Gastroesophageal sphincter (tissue), 4 donors: ENCODE results near the gene RPTOR. TPM values are rescaled to one million over a fixed set of nuclear protein-coding genes. Genes with fewer than 3 reads are reported as not detected.

Source experiments
- ATAC-seq: fragments of 150-250 bp; one replicate; pipeline ENCODE4 v1.9.1; 2016; ENCODE audit warnings: mild to moderate bottlenecking, moderate library complexity
- H3K27ac ChIP-seq, 4 donors: fragments of 200-600 bp; sonication (generic) in 3 of 4; 1 replicate in 3 of 4; 2 replicates in 1 of 4; pipeline ENCODE4 v1.5.1; 2016 to 2019
- H3K27me3 ChIP-seq: fragments of 200-600 bp; sonication (generic); one replicate; pipeline ENCODE4 v1.5.1; 2019
- H3K36me3 ChIP-seq, 2 donors: fragments of 200-600 bp; sonication (generic); one replicate each; pipeline ENCODE4 v1.5.1; 2019; ENCODE audit warnings: control low read depth in 1 of 2
- H3K4me1 ChIP-seq, 3 donors: fragments of 200-600 bp; sonication (generic); 1 replicate in 2 of 3; 2 replicates in 1 of 3; pipeline ENCODE4 v1.5.1; 2016 to 2019; ENCODE audit warnings: control low read depth in 2 of 3
- H3K4me3 ChIP-seq, 2 donors: fragments of 200-600 bp; sonication (generic); one replicate each; pipeline ENCODE4 v1.5.1; 2019; ENCODE audit warnings: mild to moderate bottlenecking in 1 of 2, moderate library complexity in 1 of 2
- H3K9me3 ChIP-seq, 3 donors: fragments of 200-600 bp; sonication (generic); one replicate each; pipeline ENCODE4 v1.5.1; 2017 to 2019; ENCODE audit warnings: control low read depth in 2 of 3
- EP300 ChIP-seq: sonication (generic); formaldehyde crosslinking; IDR thresholded peaks from one replicate; pipeline ENCODE4 v1.6.1; 2017; ENCODE audit warnings: antibody characterized with exemption, mild to moderate bottlenecking
- POLR2A ChIP-seq, 2 donors: fragments of 450-650 bp; IDR thresholded peaks; one replicate each; pipeline ENCODE4 v1.6.1; 2017; ENCODE audit warnings: antibody characterized with exemption in 2 of 2, mild to moderate bottlenecking in 2 of 2, moderate library complexity in 1 of 2
- POLR2AphosphoS5 ChIP-seq: sonication (generic); formaldehyde crosslinking; IDR thresholded peaks from one replicate; pipeline ENCODE4 v1.6.1; 2017; ENCODE audit warnings: antibody characterized with exemption
- WGBS, 2 donors: methylation state at CpG; one replicate each; pipeline ENCODE4 v1.1.5; 2018; ENCODE audit warnings: low coverage in 1 of 2; 5-methylcytosine and 5-hydroxymethylcytosine counted together
- total RNA-seq, 4 donors: library from RNA; depleted of rRNA; stranded (reverse); fragments of >200 nt; gene quantifications; one replicate each; pipeline ENCODE4 v1.1.0, GENCODE V29; 2016
- TF ChIP-seq, protein P1 (sequence below), 4 experiments: fragments of 200-600 bp in 2 of 4; fragments of 450-650 bp in 2 of 4; sonication (generic) in 1 of 4; IDR thresholded peaks; one replicate each; pipeline ENCODE4 v1.5.1; 2017 to 2019; ENCODE audit warnings: antibody characterized with exemption in 4 of 4, mild to moderate bottlenecking in 2 of 4, moderate library complexity in 2 of 4

Gene RPTOR
- total RNA-seq, 4 donors from 2014 or later: 25.7 to 56.8 (median 39.7) TPM

DNA sequence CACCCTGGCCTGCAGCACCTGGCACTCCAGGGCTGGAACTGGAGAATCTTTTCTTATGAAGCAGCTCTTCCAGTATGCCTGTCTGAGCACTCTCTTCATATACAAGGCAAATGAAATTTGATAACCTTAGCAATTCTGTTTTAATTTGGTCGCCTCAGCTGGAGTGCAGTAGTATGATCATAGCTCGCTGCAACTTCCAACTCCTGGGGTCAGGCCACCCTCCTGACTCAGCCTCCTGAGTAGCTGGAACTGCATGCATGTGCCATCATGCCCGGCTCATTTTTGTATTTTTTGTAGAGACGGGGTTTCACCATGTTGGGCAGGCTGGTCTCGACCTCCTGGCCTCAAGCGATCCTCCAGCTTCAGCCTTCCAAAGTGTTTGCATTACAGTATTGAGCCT lies 306.2 kb downstream of the RPTOR start:
- no peak for ATAC-seq
- 74 to 100% methylated on average over 1 to 6 of the region's 6 CpGs for WGBS, 2 donors
- Histone ChIP-seq H3K27me3 (no peaks in the 10 kb centered on the region), H3K4me3 (no peak overlapping the region), H3K27ac (no peak overlapping the region), H3K36me3 (peaks cover 0 to 71% of the 10 kb centered on the region in 2 donors), H3K4me1 (no peaks in the 10 kb centered on the region), H3K9me3 (no peaks in the 10 kb centered on the region)
- no peak for TF ChIP-seq POLR2A (IDR thresholded peaks at IDR 0.05)
- no peak for TF ChIP-seq EP300
- TF ChIP-seq POLR2AphosphoS5: no peak
- TF ChIP-seq, protein P1, sequence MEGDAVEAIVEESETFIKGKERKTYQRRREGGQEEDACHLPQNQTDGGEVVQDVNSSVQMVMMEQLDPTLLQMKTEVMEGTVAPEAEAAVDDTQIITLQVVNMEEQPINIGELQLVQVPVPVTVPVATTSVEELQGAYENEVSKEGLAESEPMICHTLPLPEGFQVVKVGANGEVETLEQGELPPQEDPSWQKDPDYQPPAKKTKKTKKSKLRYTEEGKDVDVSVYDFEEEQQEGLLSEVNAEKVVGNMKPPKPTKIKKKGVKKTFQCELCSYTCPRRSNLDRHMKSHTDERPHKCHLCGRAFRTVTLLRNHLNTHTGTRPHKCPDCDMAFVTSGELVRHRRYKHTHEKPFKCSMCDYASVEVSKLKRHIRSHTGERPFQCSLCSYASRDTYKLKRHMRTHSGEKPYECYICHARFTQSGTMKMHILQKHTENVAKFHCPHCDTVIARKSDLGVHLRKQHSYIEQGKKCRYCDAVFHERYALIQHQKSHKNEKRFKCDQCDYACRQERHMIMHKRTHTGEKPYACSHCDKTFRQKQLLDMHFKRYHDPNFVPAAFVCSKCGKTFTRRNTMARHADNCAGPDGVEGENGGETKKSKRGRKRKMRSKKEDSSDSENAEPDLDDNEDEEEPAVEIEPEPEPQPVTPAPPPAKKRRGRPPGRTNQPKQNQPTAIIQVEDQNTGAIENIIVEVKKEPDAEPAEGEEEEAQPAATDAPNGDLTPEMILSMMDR (IDR thresholded peaks at IDR 0.05): no peak

DNA sequence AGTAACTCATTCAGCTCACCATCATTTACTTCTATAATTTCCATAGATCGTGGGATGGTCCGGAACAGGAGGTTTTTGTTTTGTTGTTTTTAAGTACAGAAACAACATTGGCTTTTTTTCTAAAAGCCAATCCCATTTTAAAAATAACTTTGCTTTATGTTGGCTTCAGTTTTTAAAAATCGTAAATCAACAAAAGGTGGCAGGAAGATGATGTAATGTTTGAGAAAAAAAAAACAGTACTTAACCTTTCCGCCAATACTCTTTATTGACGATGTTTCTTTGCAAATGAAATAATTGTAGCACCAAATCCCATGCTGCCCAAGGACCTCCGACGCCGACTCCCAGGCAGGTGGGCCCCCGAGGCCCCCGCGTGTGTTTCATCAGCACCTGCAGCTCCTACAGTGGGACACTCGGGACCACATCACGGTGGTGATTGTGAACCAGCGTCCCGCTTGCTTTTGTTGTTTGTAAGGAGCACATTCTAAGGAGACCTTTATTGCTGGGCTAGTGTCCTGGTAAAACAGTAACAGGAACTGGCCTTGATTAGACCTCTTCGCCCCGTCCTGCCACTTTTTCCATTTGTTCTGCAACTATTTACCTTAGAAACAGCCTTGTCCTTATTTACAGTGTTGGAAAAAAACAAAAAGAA lies 306.8 kb downstream of the RPTOR start:
- whole genome bisulfite sequencing, 2 donors: 89 to 91% methylated on average over 7 to 13 of the region's 17 CpGs
- ATAC-seq: no peak

DNA sequence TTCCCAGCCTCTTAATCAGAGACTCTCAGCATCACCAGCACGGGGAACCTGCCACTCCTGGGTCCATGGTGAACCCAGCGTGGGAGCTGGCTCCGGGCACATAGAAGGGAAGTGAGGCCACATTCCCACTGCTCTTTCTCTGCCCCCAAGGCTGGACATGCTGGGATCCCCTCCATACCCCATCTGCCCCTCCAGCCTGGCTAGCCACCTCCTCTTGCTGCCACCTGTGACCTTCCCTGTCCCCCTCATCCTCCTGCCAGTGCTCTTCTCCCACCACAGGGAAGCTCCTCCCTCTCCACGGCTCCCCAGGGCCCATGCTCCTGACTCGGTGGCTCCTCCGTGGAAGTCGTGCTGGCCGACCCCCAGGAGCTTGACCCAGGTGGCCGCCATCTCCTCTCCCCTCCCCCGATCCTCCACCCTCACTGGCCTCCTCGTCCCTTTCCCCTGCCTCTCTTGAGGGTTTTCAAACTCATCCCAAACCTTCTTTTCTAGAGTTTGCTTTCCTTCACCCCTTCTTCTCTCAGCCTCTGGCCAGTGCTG lies 307.9 kb downstream of the RPTOR start:
- no peak for ATAC-seq
- WGBS, 2 donors: 71 to 75% methylated on average over 8 of the region's 11 CpGs
- H3K4me1 ChIP-seq: peaks cover 0 to 5% (median 0%) of the 10 kb centered on the region in 3 donors
- no peaks in the 10 kb centered on the region for H3K27me3 ChIP-seq
- no peak for TF ChIP-seq POLR2AphosphoS5
- TF ChIP-seq EP300: no peak
- TF ChIP-seq, protein P1 (IDR thresholded peaks at IDR 0.05): no peak
- no peak for TF ChIP-seq POLR2A (IDR thresholded peaks at IDR 0.05)
- H3K36me3 ChIP-seq: peaks cover 0 to 66% of the 10 kb centered on the region in 2 donors
- H3K4me3 ChIP-seq: no peak overlapping the region
- no peak overlapping the region for H3K27ac ChIP-seq
- no peaks in the 10 kb centered on the region for H3K9me3 ChIP-seq

More for the DNA sequence above, 306.8 kb downstream of the RPTOR start:
- TF ChIP-seq EP300 (no peak), POLR2AphosphoS5 (no peak), POLR2A (IDR thresholded peaks at IDR 0.05) (no peak)
- TF ChIP-seq, protein P1 (IDR thresholded peaks at IDR 0.05): no peak
- Histone ChIP-seq H3K4me3 (no peak overlapping the region), H3K27me3 (no peaks in the 10 kb centered on the region), H3K36me3 (peaks cover 0 to 71% of the 10 kb centered on the region in 2 donors), H3K9me3 (no peaks in the 10 kb centered on the region), H3K27ac (no peak overlapping the region), H3K4me1 (no peaks in the 10 kb centered on the region)

DNA sequence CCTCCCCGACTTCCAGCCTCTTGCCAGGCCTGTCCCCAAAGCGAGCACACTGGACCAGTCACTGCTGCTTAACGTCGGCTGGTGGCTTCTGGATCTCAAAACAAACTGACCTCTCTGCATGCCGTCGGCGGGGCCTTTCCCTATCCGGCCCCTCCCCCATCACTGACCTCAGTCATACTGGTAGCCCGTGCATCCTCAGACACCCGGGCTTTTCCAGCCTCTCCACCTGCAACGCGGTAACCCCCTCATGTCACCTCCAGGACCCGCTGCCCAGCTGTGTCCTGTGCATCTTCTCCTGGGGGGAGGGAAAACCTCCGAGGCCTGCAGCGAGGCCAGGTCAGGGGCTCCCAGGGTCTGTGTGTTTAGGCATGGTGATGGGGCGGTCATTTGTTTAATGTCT lies 308.4 kb downstream of the RPTOR start:
- Histone ChIP-seq H3K27ac (no peak overlapping the region), H3K4me3 (no peak overlapping the region), H3K9me3 (no peaks in the 10 kb centered on the region), H3K36me3 (peaks cover 0 to 60% of the 10 kb centered on the region in 2 donors), H3K27me3 (no peaks in the 10 kb centered on the region), H3K4me1 (peaks cover 0 to 5% (median 0%) of the 10 kb centered on the region in 3 donors)
- 48% methylated on average over 7 of the region's 16 CpGs; no CpG with 5 or more reads in 1 of the 2 donors for WGBS, 2 donors
- ATAC-seq: no peak
- TF ChIP-seq POLR2AphosphoS5 (no peak), POLR2A (IDR thresholded peaks at IDR 0.05) (no peak), EP300 (no peak)
- TF ChIP-seq, protein P1 (IDR thresholded peaks at IDR 0.05): no peak

DNA sequence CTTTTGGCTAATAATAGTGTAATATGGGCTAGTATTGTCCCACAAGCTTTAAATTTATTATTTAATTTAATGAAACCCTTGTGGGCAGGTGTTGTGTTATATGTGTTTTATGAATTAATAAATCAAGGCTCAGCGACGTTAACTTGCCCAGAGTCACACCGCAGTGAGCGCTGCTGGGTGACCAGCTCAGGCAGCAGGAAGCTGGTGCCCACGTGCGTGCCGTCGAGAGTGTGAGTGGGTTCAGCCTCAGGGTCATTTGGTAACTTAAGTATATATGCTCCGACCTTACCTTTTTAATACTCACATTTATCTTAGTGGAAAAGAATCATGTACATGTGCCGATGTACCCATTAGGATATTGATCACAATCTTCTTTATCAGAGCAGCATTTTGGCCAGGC lies 309.6 kb downstream of the RPTOR start:
- TF ChIP-seq POLR2AphosphoS5 (no peak), EP300 (no peak), POLR2A (IDR thresholded peaks at IDR 0.05) (no peak)
- TF ChIP-seq, protein P1 (IDR thresholded peaks at IDR 0.05): no peak
- 95 to 98% methylated on average over 9 to 10 of the region's 10 CpGs for WGBS, 2 donors

More for the DNA sequence above, 309.6 kb downstream of the RPTOR start:
- H3K27ac ChIP-seq: no peak overlapping the region
- peaks cover 0 to 16% (median 8%) of the 10 kb centered on the region in 3 donors for H3K4me1 ChIP-seq
- no peak for ATAC-seq
- H3K36me3 ChIP-seq: peaks cover 0 to 49% of the 10 kb centered on the region in 2 donors
- H3K27me3 ChIP-seq: no peaks in the 10 kb centered on the region
- H3K9me3 ChIP-seq: no peaks in the 10 kb centered on the region
- H3K4me3 ChIP-seq: no peak overlapping the region
